ENCODE measurements around the gene RPTOR.

RPTOR gene

DNA sequence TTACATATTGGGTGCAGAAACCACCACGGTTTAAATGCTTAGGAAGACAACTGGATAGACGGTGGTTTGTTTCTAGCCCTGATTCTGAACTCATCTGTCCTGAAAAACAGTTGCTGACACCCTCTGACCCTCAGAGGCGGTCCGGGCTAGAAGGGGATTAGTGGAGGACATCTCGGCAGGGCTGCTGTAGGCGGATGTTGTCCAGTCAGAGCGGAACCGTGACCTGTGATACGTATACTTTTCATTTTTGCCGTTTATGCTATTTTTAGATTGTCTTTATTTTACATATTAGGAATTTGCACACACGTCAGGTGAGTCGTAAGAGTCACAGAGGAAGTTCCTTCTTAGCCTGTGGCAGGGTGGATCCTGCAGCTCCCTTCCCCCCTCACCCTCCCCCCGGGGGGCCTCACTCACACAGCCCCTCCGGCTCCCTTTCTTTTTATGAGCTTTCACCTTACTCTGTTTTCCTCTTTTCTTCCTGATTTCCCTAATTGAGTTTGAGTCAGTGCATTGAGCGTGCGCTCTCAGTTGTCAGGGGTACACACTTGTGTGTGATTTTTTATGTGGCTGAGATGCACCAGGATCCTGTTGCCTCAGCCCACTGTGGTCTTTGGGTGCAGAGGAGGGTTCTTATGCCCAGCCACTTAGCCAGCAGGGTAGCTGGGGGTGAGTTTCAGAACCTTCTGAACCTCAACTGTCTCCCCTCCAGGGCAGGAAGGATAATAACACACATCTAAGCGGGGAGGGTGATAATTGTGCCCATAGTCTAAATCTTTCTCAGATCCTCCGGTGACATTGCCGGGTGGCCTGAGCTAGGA, 236.0 kb downstream of the RPTOR start:
- no peak for DNase-seq (ENCODE audit: low read depth in 2 of 2)

DNA sequence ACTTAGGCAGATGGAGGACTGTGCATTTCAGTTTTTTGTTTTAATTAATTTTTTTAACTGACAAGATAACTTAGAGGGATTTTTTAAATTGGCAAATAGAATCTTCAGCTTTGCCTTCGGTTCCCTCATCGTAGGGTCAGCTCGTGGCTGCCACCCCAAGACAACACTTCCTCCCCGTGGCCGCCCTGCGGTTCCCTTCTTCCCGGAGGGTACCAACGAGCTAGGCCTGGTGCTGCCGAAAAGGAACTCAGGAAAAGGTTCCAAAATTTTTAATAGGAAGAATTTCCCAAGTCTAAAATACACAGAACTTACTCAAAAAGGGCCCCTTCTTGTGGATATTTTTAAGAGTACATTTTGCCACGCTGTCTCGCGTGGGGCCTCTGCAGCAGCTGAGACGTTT, 236.6 kb downstream of the RPTOR start:
- DNase-seq (ENCODE audit: low read depth in 2 of 2): no peak

DNA sequence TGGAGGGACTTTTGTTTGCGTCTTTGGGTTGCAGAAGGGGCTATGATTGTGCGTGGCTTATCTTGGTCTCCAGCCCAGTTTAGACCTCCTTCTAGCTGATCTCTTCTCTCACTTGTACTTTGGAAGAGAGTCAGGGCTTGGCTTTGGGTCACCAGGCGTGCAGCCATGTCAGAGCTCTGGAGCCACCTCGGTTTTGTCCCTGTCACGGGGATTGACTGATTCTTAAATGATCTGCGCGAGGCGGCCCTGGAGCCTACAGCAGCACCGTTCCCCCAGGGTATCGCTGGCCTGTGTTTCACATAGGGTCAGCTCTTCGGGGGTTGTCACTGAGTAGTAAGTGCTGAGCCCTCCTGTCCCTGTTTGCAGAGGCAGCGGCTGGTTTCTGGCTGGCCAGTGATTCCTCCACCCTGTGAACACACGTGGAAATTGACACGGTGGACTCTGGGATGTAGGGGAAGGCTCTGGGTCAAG, 237.2 kb downstream of the RPTOR start:
- no peak for DNase-seq (ENCODE audit: low read depth in 2 of 2)

GRCh38 chr17:80782536-80783427, 238.1 kb downstream of the RPTOR start:
- DNase-seq (ENCODE audit: low read depth in 2 of 2): no peak

GRCh38 chr17:80783486-80783885, 238.8 kb downstream of the RPTOR start:
- DNase-seq (ENCODE audit: low read depth in 2 of 2): no peak

- no peak for DNase-seq (ENCODE audit: low read depth in 2 of 2)
These were observed 239.3 kb downstream of the RPTOR start for GRCh38 chr17:80783971-80784370.

DNA sequence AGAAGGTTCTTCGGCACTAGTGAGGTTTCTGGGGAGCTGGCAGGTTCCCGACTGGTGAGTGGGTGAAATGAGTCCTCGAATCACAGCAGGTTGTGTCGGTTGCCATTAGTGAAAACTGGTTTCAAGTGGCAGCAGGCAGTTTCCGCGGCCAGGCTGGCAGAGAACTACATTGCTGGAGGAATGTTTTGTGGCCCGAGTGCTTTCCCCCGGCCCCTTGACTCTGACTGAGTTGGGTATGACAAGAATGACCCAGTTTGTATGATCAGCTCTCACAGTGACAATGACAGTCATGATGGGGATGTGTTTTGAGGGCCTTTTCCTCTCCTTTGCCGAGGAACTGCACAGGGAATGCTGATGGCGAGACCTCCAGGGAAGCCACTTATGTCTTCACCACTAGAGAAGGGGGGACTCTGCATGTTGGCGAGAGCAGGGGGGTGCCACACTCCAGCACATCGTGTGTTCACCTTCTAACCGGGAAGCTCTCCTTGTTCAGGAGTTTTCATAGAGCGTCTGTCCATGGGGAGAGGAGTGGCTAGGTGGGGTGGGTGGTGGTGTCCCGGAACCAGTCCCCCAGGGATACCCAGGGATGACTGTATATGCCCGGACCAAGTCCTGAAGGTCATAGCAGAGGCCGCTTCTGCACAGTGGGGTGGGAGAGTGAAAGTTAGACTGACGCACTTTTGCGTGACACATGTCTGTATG, 241.0 kb downstream of the RPTOR start:
- DNase-seq (ENCODE audit: low read depth in 2 of 2): no peak

DNA sequence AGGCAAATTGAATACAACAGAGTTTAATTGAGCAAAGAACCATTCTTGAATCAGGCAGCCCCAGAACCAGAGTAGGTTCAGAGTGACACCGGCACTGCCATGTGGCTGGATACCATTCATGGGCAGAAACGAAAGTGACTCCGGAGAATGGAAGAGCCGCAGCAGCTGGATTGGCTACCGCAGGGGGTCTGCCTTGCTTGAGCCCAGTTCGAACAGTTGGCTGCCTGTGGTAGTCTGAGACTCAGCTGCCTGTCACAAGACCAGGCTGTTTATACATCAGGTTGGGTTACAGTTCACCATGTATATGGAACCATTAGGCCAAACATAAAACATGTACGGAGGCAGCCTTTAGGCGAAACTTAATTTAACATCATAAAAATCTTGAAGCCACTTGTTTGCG, 241.8 kb downstream of the RPTOR start:
- DNase-seq (ENCODE audit: low read depth in 2 of 2): no peak

DNA sequence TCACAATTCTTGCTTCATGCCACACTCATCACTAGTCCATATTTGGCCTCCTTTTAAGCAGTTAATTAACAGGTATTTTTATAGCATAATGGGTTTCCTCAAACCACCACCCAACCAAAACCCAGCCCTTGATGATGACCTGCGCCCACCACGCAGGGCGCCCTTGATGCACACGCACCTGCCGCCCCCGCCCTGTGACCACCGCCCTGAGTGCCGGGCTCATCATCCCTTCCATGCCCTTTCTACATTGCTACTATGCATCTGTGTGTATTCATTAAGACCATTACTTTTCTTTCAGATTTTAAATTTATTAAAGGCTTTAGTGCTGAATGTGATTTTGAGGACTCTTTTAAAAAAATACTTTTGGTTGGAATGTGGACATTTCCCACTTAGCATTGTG, 242.2 kb downstream of the RPTOR start:
- DNase-seq (ENCODE audit: low read depth in 2 of 2): no peak

DNA sequence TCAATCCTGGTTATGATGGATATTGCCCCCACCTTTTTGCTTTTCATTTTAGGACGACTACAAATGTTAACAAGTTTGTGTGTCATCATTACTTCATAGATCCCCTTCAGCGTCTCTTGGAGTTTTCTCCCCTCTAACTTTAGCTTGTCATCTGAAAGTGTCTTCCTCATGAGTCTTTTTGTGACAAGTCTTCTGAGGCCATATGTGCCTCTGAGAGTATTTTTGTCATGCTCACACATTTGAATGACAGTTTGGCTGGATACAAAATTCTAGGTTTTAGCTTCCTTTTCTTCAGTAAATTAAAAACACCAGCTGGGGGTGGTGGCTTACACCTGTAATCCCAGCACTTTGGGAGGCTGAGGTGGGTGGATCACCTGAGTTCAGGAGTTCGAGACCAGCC, 243.2 kb downstream of the RPTOR start:
- no peak for DNase-seq (ENCODE audit: low read depth in 2 of 2)

DNA sequence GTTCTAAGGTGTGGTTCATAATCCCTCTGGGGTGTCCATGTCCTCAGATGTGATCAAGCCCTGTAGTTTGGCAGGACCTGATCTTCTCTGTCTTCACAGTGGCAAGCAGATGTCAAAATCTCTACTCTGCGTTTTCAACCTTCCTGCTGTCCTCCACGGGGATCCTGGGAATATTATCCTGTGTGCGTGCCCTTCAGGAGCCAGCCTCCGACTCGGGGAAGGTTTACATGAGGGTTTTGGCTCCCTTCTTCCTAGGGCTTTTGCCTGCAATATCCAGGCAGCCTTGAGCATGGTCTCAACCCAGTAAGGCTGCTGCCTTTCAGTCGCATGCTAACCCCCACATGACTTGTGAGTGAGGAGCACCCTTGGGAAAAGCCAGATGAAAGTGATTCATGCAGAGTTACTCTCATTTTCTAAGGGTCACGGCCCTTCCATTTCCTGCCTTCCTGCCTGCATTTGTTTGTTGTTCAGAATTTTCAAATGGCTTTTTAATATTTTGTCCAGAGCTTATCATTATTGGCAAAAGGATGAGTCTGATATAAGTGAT, 244.8 kb downstream of the RPTOR start:
- no peak for DNase-seq (ENCODE audit: low read depth in 2 of 2)

DNA sequence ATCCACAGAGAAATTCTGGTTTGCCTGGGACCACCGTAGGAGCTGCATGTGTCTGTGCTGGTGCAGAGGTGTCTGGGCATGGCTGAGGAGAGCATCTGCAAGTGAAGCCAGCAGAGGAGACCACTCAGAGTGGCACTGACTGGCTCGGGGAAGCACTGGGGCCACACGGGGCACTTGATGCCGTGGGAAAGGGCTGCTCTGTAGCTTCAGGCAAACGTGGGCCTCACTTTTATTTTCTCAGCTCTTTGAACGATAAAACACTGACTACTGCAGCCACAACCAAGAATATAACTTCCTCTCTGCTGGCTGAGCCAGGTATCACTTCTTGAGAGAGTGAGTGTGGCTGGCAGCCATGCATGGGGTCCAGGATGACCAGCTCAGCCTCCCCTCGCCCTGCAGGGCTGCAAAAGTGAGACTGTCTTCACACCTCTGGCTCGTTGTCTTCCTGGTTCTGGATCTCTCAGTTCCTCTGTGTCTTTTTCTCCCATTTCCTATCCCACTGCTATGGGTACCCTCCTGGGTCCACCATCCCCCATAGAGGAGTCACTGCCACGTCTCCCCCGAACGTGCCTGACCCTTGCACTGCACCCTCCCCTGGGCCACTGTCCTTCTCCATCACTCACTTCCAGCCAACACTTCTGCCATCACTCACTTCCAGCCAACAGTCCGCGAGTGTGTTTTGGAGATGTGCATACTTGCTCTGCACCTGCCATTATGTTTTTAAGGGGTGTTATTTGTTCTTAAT, 245.6 kb downstream of the RPTOR start:
- DNase-seq (ENCODE audit: low read depth in 2 of 2): no peak

GRCh38 chr17:80790981-80791742, 246.5 kb downstream of the RPTOR start:
- no peak for DNase-seq (ENCODE audit: low read depth in 2 of 2)

GRCh38 chr17:80791758-80792284, 247.2 kb downstream of the RPTOR start:
- no peak for DNase-seq (ENCODE audit: low read depth in 2 of 2)

- no peak for DNase-seq (ENCODE audit: low read depth in 2 of 2)
These were observed 247.7 kb downstream of the RPTOR start for GRCh38 chr17:80792373-80792781.

DNA sequence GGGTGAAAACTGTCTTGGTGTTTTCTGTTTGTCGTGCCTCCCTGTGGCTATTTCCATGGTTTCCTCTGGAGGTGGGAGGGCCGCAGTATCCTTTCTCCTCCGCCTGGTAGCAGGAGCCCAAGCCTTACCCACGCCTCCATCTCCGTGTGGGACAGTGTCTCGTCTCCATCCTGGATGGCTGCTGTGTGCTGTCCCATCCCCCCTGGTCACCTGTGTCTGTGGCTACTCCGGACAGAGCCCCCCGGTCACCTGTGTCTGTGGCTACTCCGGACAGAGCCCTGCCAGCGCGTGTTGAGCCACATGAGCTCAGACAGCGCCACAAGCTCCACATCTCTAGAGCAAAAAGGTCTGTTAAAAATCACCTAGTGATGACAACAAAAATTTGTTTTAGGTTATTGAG, 248.8 kb downstream of the RPTOR start:
- DNase-seq (ENCODE audit: low read depth in 2 of 2): no peak

DNA sequence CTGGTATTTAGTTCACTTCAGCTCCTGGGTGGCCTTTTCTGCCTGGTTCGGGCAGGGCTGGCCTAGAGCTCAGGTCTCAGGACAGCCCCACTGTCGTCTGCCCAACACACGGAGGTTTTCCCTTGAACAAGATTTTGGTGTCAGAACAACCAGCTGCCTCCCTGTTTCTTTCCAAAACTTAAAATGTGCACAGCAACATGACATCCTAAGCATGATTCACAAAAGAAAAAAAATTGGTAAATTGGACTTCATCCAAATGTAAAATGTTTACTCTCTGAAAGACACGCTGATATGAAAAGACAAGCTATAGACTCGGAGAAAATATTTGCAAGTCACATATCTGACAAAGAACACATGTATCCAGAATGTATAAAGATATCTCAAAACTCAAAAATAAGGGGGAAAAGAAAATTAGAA, 249.2 kb downstream of the RPTOR start:
- no peak for DNase-seq (ENCODE audit: low read depth in 2 of 2)

DNA sequence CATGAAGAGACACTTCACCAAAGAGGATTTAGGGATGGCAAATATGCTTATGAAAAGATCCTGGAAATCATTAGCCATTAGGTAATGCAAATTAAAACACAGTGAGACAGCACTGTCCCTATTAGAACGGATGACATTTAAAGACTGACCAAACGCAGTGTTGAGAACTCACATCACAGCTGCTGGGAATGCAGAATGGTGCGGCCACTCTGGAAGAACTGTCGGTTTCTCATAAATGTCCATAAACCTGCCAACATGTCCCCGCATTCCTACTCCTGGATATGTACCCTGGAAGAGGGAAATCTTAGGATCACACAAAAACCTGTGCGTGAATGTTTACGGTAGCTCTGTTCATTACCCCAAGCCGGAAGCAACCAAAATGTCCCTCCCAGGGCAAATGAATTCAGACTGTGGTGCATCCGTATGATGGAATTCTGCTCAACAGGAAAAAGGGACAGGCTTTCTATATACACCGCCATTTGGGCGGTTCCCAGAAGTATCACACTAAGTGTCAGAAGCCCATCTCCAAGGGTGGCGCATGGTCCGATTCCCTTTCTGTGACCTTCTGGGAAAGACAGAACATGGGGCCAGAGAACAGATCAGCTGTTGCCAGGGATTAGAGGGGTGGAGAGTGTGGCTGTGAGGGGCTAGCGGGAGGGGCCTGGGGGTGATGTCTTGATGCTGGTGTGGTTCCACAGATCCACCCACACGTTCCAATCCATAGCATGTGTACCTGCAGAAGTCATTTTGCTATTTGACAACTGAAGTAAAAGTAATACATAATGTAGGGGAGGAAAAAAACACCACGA, 249.8 kb downstream of the RPTOR start:
- no peak for DNase-seq (ENCODE audit: low read depth in 2 of 2)

DNA sequence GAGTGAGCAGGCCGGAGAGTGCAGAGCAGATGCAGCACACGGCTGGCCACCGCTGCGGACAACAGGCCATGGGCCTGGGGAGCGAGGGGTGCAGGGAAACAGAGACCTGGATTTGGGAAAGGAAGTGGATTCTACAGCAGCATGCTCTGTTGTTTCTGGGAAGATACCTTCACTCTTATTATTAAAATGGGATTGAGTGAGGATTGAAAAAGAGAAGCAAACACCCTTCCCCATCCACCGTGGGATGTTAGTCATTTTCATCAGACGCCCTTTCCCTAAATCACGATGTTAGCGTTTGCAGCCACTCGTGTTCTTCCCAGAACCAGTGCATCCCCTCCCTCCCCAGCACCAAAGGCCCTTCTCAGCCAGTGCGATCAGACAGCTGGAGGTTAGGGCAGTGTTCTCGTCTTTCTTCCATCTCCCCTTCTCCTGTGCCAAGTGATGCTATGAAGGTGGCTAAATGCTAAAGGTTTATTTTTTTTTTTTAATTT, 250.5 kb downstream of the RPTOR start:
- no peak for DNase-seq (ENCODE audit: low read depth in 2 of 2)
